Sigmoid colon (tissue), 7 donors: ENCODE results near the gene UST. TPM values are rescaled to one million over a fixed set of nuclear protein-coding genes. Genes with fewer than 3 reads are reported as not detected.

ENCODE experiments used
- DNase-seq: peaks from one replicate; pipeline ENCODE4 v3.0.0-alpha.2; 2019
- H3K27ac ChIP-seq, 4 donors: fragments of 200-600 bp; sonication (generic); one replicate each; pipeline ENCODE4 v1.5.1; 2016 to 2019; ENCODE audit warnings: mild to moderate bottlenecking in 1 of 4
- H3K27me3 ChIP-seq, 3 donors: fragments of 200-600 bp; sonication (generic); one replicate each; pipeline ENCODE4 v1.5.1; 2019; ENCODE audit warnings: mild to moderate bottlenecking in 1 of 3
- H3K36me3 ChIP-seq, 4 donors: fragments of 200-600 bp; sonication (generic); one replicate each; pipeline ENCODE4 v1.5.1; 2016 to 2019
- H3K4me1 ChIP-seq, 4 donors: fragments of 200-600 bp; sonication (generic); one replicate each; pipeline ENCODE4 v1.5.1; 2017 to 2019
- H3K4me3 ChIP-seq, 4 donors: fragments of 200-600 bp; sonication (generic); one replicate each; pipeline ENCODE4 v1.5.1; 2017 to 2019; ENCODE audit warnings: mild to moderate bottlenecking in 2 of 4, moderate library complexity in 1 of 4
- H3K9me3 ChIP-seq, 4 donors: fragments of 200-600 bp in 3 of 4; sonication (generic) in 3 of 4; one replicate each; pipeline versions ENCODE4 v1.5.1 to v1.6.1; 2013 to 2019
- EP300 ChIP-seq, 4 donors: sonication (generic); formaldehyde crosslinking; IDR thresholded peaks; one replicate each; pipeline ENCODE4 v1.6.1; 2017; ENCODE audit warnings: antibody characterized with exemption in 4 of 4
- POLR2A ChIP-seq, 2 donors: fragments of 450-650 bp; IDR thresholded peaks; one replicate each; pipeline ENCODE4 v1.6.1; 2016; ENCODE audit warnings: antibody characterized with exemption in 2 of 2, mild to moderate bottlenecking in 2 of 2, moderate library complexity in 2 of 2
- POLR2AphosphoS5 ChIP-seq, 4 donors: sonication (generic); formaldehyde crosslinking; IDR thresholded peaks; one replicate each; pipeline ENCODE4 v1.6.1; 2017; ENCODE audit warnings: antibody characterized with exemption in 4 of 4
- WGBS, 2 donors: extraction: QIAGEN DNeasy Blood & Tissue Kit; methylation state at CpG; one replicate each; pipeline ENCODE4 v1.1.7; 2013; 5-methylcytosine and 5-hydroxymethylcytosine counted together
- intact Hi-C: fragments of 100-400 bp; cut with DNase I; formaldehyde crosslinking; loops from one replicate; pipeline ENCODE4 v1.15.1; 2023
- polyA plus RNA-seq, 3 donors: library from polyadenylated mRNA; stranded (reverse); fragments of 200-250 nt; gene quantifications; one replicate each; pipeline ENCODE4 v1.2.3, GENCODE V29; 2013
- total RNA-seq, 4 donors: library from RNA; depleted of rRNA; stranded (reverse); fragments of >200 nt; gene quantifications; one replicate each; pipeline ENCODE4 v1.1.0, GENCODE V29; 2016
- TF ChIP-seq, protein P1 (sequence below), 4 experiments: fragments of 450-650 bp in 3 of 4; fragments of 200-600 bp in 1 of 4; IDR thresholded peaks; one replicate each; pipeline ENCODE4 v1.5.1; 2016 to 2019; ENCODE audit warnings: antibody characterized with exemption in 4 of 4, mild to moderate bottlenecking in 3 of 4, moderate library complexity in 2 of 4
- donor health status: healthy with polysubstance abuse.
- donor health status: Bipolar disorder and iron deficiency.
- donor health status: healthy.

The UST gene
- total and polyA plus RNA-seq, 7 donors, result 0.46 to 35.2 (median 21.8) TPM

DNA sequence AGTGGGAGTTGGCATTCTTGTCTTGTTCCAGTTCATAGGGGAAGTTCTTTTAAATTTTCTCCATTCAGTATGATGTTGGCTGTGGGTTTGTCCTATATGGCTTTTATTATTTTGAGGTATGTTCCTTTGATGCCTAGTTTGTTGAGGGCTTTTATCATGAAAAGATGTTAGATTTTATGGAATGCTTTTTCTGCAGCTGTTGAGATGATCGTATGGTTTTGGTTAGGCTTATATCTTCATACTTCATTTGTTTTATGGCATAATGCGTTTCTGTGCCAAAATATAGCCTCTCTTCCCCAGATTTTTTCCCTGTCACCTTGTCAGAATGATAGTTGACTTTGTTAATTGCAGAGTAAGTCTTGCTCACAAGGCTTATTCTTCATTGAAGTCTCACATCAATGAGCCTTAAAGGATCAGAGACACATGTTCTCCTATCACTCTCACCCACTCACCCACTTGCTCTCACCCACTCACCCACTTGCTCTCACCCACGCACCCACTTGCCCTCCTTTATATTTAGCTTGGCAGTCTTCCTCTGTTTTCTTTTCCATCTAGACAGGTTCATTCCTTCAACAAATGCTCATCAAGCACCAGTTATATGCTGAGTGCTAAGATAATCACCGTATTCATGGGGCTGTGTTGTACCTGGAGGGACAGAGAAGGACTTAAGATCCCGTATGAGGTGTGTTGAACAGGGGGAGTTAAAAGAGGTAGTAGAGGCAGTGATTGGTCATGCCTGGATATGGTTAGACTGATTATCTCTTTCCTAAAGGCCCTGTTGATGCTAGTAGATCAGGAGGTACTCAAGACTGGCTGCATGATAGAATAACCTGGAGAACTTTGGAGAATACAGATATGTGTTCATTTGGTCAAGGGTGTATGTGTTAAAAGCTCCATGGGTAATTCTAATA, 19.3 kb downstream of the UST start:
- 75 to 82% methylated on average over 5 of the region's 5 CpGs for WGBS, 2 donors
- H3K27ac ChIP-seq, result no peak overlapping the region
- H3K4me1 ChIP-seq, result peaks cover 0 to 29% (median 23%) of the 10 kb centered on the region in 4 donors
- H3K4me3 ChIP-seq, result no peak overlapping the region
- H3K36me3 ChIP-seq, result no peaks in the 10 kb centered on the region
- TF ChIP-seq, protein P1, sequence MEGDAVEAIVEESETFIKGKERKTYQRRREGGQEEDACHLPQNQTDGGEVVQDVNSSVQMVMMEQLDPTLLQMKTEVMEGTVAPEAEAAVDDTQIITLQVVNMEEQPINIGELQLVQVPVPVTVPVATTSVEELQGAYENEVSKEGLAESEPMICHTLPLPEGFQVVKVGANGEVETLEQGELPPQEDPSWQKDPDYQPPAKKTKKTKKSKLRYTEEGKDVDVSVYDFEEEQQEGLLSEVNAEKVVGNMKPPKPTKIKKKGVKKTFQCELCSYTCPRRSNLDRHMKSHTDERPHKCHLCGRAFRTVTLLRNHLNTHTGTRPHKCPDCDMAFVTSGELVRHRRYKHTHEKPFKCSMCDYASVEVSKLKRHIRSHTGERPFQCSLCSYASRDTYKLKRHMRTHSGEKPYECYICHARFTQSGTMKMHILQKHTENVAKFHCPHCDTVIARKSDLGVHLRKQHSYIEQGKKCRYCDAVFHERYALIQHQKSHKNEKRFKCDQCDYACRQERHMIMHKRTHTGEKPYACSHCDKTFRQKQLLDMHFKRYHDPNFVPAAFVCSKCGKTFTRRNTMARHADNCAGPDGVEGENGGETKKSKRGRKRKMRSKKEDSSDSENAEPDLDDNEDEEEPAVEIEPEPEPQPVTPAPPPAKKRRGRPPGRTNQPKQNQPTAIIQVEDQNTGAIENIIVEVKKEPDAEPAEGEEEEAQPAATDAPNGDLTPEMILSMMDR (IDR thresholded peaks at IDR 0.05), result no peak
- TF ChIP-seq POLR2A (IDR thresholded peaks at IDR 0.05) (no peak), EP300 (IDR thresholded peaks at IDR 0.05) (no peak), POLR2AphosphoS5 (IDR thresholded peaks at IDR 0.05) (no peak)
- no peaks in the 10 kb centered on the region for H3K9me3 ChIP-seq
- no peaks in the 10 kb centered on the region for H3K27me3 ChIP-seq
- intact Hi-C loops, result no loop called here
- no peak for DNase-seq

DNA sequence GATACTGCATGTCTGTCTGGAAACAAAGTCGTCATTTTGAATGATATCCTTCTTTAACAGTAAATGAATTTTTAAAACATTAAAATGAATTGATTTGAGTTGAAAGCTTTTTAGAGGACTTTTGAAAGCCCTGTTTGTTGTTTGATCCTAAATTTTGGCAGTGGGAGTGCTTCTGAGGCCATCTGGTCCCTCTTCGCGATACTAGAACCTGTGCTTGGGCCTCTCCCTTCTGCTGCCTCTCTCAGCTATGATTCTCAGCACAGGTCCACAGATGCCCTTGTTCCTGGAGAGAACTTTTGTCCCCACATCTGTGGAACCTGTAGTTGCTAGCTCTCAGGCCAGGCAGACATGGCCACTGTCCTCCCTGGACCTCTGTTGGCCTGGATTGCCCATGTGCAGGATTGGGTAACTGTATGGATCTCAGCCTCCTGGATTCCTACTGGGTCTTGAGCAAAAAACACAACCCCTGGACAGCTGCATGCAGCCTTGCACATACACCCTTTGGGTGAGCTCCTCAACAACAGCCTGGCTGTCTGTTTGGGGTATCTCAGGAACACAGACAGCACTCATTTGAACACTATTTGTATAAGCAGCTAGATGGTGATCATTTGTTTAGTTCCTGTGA, 21.9 kb downstream of the UST start:
- TF ChIP-seq POLR2AphosphoS5 (IDR thresholded peaks at IDR 0.05) (no peak), EP300 (IDR thresholded peaks at IDR 0.05) (no peak), POLR2A (IDR thresholded peaks at IDR 0.05) (no peak)
- TF ChIP-seq, protein P1 (IDR thresholded peaks at IDR 0.05), result no peak
- Histone ChIP-seq H3K36me3 (no peaks in the 10 kb centered on the region), H3K27me3 (no peaks in the 10 kb centered on the region), H3K4me3 (no peak overlapping the region), H3K9me3 (no peaks in the 10 kb centered on the region), H3K4me1 (peaks cover 0 to 19% (median 6%) of the 10 kb centered on the region in 4 donors), H3K27ac (no peak overlapping the region)
- WGBS, 2 donors, result 95 to 96% methylated on average over 3 of the region's 3 CpGs
- intact Hi-C loops, result no loop called here
- DNase-seq, result no peak

DNA sequence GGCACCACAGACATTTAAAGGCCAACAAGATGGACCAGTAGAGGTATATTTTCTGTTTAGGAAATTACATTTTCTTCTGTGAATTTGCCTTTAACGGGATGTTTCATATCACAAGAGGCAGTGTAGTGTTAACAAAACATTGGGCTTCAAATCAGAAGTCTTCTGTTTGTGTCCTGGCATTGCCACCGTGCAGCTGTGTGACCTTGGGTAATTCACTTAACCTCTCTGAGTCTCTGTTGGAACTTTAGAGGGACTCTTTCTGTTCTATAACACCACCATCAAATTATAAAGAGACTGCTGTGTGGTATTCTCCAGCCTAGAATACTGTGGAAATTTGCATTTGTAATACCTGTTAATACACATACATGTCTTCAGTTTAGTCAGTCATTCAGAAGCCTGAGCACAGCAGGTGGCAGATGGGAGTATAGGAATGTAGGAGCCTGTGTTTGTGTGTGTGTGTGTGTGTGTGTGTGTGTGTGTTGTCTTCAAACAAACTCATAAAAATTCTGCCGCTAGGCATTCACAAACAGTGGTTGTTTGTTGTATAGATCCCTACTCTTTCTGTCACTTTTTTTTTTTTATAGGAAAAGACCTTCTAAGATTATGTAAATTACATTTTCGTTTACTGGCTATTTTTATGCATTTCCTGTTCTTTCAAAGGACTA, 22.6 kb downstream of the UST start:
- H3K27me3 ChIP-seq, result no peaks in the 10 kb centered on the region
- no peak for DNase-seq
- H3K4me3 ChIP-seq, result no peak overlapping the region
- TF ChIP-seq POLR2A (IDR thresholded peaks at IDR 0.05) (no peak), EP300 (IDR thresholded peaks at IDR 0.05) (no peak), POLR2AphosphoS5 (IDR thresholded peaks at IDR 0.05) (no peak)
- TF ChIP-seq, protein P1 (IDR thresholded peaks at IDR 0.05), result no peak
- H3K4me1 ChIP-seq, result peaks cover 0 to 19% (median 6%) of the 10 kb centered on the region in 4 donors
- no peak overlapping the region for H3K27ac ChIP-seq
- no peaks in the 10 kb centered on the region for H3K9me3 ChIP-seq
- no peaks in the 10 kb centered on the region for H3K36me3 ChIP-seq
- WGBS, 2 donors, result 58 to 62% methylated on average over 4 of the region's 4 CpGs
- intact Hi-C loops, result no loop called here

DNA sequence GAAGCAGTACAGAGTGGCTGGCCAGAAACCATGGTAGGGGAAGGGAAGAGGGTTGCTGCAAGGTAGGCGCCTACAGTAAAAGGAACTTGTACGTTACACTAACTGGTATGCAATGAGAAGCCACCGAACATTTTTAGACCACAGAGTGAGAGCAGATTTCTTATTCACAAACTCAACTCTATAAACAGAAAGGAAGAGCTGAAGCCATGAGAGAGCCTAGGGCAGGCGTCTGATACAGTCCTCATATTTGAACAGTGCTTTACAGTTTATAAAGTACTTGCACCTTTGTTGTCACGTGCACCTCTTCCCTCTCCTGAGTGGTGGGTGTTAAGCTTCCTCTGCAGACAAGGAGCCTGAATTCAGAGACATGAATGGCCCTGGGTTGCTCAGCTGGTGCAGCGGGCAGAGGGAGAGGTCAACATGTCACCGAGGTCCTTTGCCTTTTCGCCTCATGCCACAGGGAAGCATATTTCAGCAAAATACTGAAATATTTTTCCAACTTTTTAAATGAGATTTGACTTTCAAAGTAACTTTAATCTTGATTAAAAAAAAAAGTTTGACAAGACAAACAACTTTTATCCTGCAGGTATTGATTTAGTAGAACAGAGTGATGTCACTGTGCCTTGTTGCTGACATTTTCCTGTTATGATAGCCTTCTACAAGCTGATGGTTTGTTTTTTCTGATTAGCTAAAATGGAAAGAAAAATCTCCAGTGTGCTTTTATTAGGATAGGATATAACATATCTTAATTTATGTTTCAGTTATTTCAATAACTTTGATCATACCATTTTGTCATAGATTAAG, 23.8 kb downstream of the UST start:
- Histone ChIP-seq H3K4me1 (peaks cover 0 to 19% (median 7%) of the 10 kb centered on the region in 4 donors), H3K27me3 (no peaks in the 10 kb centered on the region), H3K27ac (no peak overlapping the region), H3K36me3 (no peaks in the 10 kb centered on the region), H3K9me3 (no peaks in the 10 kb centered on the region), H3K4me3 (no peak overlapping the region)
- 64 to 78% methylated on average over 8 of the region's 8 CpGs for WGBS, 2 donors
- DNase-seq, result no peak
- TF ChIP-seq POLR2AphosphoS5 (IDR thresholded peaks at IDR 0.05) (no peak), POLR2A (IDR thresholded peaks at IDR 0.05) (no peak), EP300 (IDR thresholded peaks at IDR 0.05) (no peak)
- TF ChIP-seq, protein P1 (IDR thresholded peaks at IDR 0.05), result no peak
- intact Hi-C loops, result no loop called here
